Measurements from ENCODE around the gene ASCC1.

The ASCC1 gene

DNA sequence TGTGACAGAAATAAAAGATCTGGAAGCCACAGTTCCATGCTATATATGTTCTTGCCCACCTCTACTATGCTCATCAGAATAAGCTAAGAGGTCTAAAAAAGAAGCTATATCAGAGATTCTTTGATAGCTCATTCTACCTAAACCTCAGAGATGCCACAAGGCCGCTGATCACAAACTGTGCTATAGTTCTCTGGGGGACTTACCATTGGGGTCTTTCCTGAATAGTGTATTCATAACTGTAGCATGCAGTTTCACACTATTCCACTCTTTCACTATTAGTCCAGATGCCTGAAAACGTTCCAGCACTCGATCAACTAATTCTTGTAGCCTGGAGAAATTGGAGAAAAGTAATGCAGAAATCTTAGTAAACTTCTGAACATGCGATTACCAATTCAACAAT is 83.2 kb downstream of the ASCC1 start:
- H3K4me3 ChIP-seq (replicated peaks; ENCODE audit: low read depth, low read length) = no peak overlapping the region
- TF ChIP-seq, protein P1, sequence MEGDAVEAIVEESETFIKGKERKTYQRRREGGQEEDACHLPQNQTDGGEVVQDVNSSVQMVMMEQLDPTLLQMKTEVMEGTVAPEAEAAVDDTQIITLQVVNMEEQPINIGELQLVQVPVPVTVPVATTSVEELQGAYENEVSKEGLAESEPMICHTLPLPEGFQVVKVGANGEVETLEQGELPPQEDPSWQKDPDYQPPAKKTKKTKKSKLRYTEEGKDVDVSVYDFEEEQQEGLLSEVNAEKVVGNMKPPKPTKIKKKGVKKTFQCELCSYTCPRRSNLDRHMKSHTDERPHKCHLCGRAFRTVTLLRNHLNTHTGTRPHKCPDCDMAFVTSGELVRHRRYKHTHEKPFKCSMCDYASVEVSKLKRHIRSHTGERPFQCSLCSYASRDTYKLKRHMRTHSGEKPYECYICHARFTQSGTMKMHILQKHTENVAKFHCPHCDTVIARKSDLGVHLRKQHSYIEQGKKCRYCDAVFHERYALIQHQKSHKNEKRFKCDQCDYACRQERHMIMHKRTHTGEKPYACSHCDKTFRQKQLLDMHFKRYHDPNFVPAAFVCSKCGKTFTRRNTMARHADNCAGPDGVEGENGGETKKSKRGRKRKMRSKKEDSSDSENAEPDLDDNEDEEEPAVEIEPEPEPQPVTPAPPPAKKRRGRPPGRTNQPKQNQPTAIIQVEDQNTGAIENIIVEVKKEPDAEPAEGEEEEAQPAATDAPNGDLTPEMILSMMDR (IDR thresholded peaks at IDR 0.05; ENCODE audit: low read depth, low read length, missing control alignments) = no peak
- no peak for DNase-seq (ENCODE audit: extremely low read depth, low read depth)

DNA sequence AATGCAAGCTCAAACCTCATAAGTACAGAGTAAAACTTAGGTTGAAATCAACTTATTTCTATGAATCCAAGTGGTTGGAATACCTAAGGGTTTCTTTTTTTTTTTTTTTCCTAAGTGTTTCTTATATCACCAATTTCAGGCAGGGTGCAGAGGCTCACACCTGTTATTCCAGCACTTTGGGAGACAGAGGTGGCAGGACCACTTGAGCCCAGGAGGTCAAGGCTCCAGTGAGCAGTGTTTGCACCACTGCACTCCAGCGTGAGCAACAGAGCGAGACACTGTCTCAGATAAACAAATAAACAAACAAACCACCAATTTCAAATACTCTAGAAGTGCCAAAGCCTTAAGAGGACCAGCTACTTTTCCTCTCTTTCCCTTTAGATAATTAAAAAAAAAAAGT is 88.5 kb downstream of the ASCC1 start:
- H3K4me3 ChIP-seq (replicated peaks; ENCODE audit: low read depth, low read length) = no peak overlapping the region
- DNase-seq (ENCODE audit: extremely low read depth, low read depth) = no peak
- TF ChIP-seq, protein P1 (IDR thresholded peaks at IDR 0.05; ENCODE audit: low read depth, low read length, missing control alignments) = no peak

DNA sequence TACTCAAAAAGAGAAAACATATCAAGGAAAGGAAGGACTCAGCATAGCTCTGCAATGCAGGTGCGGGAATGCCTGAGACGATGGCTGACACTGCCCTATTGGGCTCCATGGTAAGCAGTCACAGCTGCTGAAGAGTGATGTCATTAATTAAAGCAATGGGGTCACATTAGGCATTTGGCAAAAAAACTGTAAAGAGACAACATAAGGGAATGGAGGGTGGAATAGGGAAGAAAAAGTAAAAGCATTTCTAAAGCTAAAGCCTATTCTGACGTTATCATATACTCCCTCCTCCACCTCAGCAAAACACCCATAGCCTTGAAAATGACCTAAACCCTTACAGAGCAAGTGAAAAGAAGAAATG is 89.2 kb downstream of the ASCC1 start:
- no peak for DNase-seq (ENCODE audit: extremely low read depth, low read depth)
- H3K4me3 ChIP-seq (replicated peaks; ENCODE audit: low read depth, low read length) = no peak overlapping the region
- TF ChIP-seq, protein P1 (IDR thresholded peaks at IDR 0.05; ENCODE audit: low read depth, low read length, missing control alignments) = no peak

DNA sequence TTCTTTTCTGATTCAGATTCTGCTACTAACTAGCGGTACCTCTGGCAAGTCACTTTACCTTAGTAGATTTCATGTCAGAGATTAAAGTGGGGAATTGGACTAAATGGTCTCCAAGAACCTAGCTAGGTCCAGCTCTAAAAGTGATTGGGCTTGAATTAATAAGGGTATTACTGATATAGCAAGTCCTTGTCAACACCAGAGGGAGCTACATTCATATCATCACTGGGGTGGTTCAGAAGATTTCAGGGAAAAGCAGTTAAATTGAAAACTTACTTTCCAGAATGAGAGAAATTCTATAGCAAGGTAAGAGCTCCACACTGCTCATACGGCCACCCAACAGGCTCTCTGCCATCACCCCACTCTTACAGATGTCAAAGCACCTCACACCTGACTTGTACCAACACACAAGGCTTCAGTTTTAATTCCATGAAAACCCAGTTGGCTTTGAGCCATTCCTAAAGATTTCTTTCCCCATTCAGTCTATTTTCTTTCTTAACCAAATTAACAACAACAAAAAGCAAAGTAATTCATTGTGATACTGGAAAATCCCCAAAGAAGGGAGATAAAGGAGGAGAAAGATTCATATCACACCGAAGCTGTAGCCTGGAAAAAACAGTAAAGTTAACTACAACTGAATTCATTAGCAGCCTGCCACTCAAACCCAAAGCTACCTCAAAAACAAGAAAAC is 89.7 kb downstream of the ASCC1 start:
- TF ChIP-seq, protein P1 (IDR thresholded peaks at IDR 0.05; ENCODE audit: low read depth, low read length, missing control alignments) = peak; percentile 49
- peak; percentile 50 for DNase-seq (ENCODE audit: extremely low read depth, low read depth)
- H3K4me3 ChIP-seq (replicated peaks; ENCODE audit: low read depth, low read length) = no peak overlapping the region

DNA sequence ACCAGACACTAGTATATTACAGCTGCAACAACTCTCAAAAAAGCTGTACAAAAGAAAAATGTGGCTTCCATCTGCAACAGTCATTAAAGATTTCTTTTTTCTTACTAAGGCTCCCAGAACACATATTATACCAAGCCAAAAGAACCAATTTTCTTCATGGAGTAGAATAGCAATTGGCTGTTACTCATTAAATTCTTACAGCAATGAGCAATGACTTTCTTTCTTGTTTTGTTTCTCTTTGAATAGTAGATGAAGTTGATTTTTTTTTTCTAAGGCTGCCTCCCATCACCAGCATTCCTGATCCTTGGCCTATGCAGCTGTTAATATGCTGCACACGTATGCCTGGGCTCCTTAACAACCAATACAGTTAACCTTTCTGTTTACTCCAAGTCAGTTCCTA is 91.1 kb downstream of the ASCC1 start:
- no peak for DNase-seq (ENCODE audit: extremely low read depth, low read depth)
- no peak overlapping the region for H3K4me3 ChIP-seq (replicated peaks; ENCODE audit: low read depth, low read length)
- TF ChIP-seq, protein P1 (IDR thresholded peaks at IDR 0.05; ENCODE audit: low read depth, low read length, missing control alignments) = no peak

DNA sequence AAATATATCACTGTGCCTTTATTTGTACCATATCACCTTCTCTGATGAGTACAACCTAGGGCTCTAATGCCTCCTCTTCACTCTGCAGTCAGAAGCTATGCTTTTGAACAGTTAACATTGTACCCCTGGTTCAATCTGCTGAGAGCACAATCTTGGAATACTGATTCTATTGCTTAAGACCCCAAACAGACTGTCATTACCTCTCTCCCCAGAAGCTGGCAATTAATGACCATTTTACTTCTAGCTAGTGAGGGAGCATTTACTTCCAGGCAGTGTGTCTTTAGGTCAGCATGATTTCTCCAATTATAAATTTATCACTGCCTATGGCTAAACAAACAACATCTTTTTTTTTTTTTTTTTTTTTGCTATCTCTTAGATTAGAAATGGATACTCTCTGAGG is 91.7 kb downstream of the ASCC1 start:
- DNase-seq (ENCODE audit: extremely low read depth, low read depth) = no peak
- TF ChIP-seq, protein P1 (IDR thresholded peaks at IDR 0.05; ENCODE audit: low read depth, low read length, missing control alignments) = no peak
- no peak overlapping the region for H3K4me3 ChIP-seq (replicated peaks; ENCODE audit: low read depth, low read length)

DNA sequence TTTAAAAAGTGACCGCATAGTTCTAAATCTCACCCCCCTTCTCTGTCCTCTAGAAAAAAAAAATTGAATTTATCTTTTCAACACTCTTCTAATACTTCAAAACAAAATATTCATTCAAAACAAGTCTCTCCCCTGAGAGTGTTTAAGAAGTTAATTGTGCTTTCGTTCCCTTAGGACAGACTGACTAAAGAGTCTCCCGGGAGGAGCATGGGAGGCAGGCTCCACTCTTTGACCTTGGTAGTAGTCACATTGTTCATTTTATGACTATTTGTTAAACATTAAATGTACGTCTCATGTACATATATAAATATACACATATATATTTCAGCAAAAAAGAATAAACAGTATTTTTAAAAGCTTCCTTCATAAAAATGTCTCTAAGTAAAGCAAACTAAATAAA is 92.5 kb downstream of the ASCC1 start:
- TF ChIP-seq, protein P1 (IDR thresholded peaks at IDR 0.05; ENCODE audit: low read depth, low read length, missing control alignments) = no peak

More for the DNA sequence above, 92.5 kb downstream of the ASCC1 start:
- DNase-seq (ENCODE audit: extremely low read depth, low read depth) = no peak
- H3K4me3 ChIP-seq (replicated peaks; ENCODE audit: low read depth, low read length) = no peak overlapping the region
